GM23248 (cell line): ENCODE data around the gene PDSS2.

Experiments used
- EZH2 ChIP-seq: fragments of 200-600 bp; sonication (generic); IDR thresholded peaks from 2 replicates; pipeline ENCODE4 v1.6.1; 2018; ENCODE audit warnings: antibody characterized with exemption, mild to moderate bottlenecking; ENCODE audit not compliant: insufficient read depth, poor library complexity, severe bottlenecking
- EZH2phosphoT487 ChIP-seq: fragments of 200-600 bp; sonication (generic); IDR thresholded peaks from 2 replicates; pipeline ENCODE4 v1.6.1; 2018; ENCODE audit warnings: antibody characterized with exemption, moderate library complexity, mild to moderate bottlenecking, low read depth; ENCODE audit not compliant: insufficient read depth

GRCh38 chr6:107348224-107348623, 111.1 kb downstream of the PDSS2 start:
- no peak for TF ChIP-seq EZH2
- TF ChIP-seq EZH2phosphoT487: no peak
